Measurements from ENCODE around the gene ADIG.

ADIG gene

GRCh38 chr20:38581013-38581412, at the start of gene ADIG:
Gene ADIG (plus strand): TSS chr20:38581197. CDS start chr20:38581251, 54 bp downstream.
- no peak for DNase-seq

DNA sequence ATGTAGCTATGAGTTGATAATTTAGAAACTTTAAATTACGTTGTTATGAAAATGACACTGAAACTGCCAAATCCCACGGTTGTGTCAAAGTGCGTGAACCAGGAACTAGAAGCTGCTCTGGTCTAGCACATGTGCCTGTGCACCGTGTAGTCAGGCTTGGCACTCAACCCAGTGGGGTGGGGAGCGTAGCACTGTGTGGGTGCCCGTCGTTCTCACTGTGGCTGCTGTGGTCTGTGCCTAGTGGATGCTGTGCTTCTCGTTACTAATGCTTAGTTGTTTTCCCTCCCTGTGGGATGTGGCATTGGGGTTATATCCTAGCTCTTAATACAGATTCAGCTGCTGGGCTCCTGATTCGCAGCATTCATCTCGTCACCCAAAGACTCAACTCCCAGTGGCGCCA, 46.2 kb upstream of the ADIG start:
- DNase-seq, result peak; percentile 37 to 52

DNA sequence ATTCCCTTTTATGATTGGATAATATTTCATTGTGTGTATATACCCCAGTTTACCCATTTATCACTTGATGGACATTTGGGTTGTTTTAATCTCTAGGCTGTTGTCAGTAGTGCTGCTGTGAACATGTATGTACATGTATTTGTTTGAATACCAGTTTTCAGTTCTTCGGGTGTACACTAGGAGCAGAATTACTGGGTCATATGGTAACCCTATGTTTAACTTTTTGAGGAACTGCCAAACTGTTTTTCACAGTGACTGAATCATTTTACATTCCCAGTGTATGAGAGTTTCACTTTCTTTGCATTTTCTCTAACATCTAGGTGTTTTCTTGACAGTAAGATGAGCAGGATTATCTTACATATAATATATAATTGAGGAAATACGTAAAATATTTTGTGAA, 44.7 kb upstream of the ADIG start:
- no peak for DNase-seq

DNA sequence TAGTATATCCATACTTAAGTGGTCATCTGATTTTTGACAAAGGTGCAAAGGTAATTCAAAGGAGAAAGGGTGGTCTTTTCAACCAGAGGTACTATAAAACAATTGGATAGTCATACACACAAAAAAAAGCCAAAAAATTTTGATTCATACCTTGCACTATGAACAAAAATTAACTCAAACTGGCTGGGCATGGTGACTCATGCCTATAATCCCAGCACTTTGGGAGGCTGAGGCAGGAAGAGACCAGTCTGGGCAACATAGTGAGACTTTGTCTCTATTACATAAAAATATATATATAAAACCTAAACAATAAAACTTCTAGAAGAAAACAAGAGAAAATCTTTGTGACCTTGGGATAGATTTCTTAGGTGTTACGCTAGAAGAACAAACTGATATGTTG, 43.8 kb upstream of the ADIG start:
- DNase-seq, result no peak

- DNase-seq, result no peak
Measured at GRCh38 chr20:38538789-38539188, 42.2 kb upstream of the ADIG start.

- DNase-seq, result no peak
Measured at GRCh38 chr20:38543014-38543906, 37.7 kb upstream of the ADIG start.

DNA sequence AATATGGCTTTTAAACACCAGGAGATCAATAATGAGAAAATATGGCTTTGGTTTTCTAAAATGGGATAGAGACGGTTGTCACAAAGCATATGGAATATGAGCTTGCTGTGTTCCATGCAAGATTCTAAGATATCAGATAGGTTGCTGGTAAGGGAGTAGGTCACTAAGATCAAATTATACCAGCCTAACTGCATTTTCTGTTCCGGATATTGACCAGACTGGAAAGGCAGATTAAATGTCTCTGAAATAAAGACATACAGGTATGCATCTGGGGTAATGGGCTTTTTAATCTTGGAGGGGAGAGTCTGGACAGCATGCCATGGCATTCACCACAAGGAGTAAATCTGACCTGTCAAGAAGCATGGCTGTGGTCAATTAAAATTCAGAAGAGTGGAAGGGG, 35.2 kb upstream of the ADIG start:
- DNase-seq, result no peak

- no peak for DNase-seq
Measured at GRCh38 chr20:38547288-38548085, 33.5 kb upstream of the ADIG start.

DNA sequence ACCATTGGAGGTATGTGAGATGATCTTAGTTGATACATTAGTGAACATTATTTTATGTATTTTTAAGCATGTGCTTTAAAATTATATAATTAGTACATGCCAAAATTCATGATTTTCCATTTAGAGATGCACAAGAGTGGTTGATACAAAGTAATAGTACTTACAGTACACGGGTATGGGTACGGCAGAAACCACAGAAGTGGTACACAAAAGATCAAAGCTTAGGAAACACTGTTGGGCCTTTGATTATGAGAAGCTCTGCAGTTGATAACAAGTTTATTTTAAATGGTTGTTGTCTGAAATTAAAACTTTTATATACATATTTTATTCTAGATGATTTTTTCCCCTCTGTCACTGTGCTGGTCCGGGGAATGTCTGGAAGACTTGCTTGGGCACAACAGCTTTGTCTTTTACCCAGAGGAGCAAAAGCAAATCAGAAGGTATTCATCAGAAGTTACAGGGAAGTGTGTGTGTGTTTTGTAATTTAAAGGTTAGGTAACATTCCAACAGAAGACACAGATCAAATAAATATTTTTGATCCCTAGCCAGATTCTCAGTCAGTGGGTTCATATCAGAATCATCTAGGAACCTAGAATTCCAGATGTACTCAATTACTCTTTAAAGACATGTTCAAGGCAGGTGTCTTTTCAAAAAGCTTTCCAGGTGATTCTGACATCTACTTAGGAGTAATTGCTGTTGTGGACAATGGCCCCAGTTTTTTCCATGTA, 32.5 kb upstream of the ADIG start:
- DNase-seq, result no peak

GRCh38 chr20:38550274-38550673, 30.7 kb upstream of the ADIG start:
- no peak for DNase-seq

DNA sequence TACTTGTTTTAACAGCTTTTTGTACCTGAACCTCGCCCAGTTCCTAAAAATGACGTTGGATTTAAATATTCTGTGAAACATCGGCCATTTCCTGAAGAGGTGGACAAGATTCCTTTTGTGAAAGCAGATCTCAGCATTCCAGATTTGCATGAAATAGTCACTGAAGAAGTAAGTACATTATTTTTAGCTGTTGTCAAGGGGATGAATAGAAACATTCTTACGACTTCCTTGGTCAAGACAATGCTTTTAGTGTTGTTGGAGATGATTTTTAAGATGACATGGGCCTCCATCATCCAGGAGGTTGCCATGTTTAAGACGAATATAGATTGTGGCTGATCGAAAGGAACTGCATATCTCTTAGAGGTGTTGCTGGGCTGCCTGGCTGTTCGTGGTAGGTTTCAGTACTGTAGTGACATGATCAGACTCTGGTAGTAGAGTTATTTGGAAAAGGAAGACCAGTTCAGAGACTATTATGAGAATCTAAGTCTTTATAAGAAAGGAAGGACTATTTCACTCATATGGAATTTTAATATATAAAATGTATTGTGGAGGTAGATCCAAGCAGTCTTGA, 29.9 kb upstream of the ADIG start:
- no peak for DNase-seq

GRCh38 chr20:38554986-38555385, 26.0 kb upstream of the ADIG start:
- no peak for DNase-seq

GRCh38 chr20:38555395-38555794, 25.6 kb upstream of the ADIG start:
- no peak for DNase-seq

DNA sequence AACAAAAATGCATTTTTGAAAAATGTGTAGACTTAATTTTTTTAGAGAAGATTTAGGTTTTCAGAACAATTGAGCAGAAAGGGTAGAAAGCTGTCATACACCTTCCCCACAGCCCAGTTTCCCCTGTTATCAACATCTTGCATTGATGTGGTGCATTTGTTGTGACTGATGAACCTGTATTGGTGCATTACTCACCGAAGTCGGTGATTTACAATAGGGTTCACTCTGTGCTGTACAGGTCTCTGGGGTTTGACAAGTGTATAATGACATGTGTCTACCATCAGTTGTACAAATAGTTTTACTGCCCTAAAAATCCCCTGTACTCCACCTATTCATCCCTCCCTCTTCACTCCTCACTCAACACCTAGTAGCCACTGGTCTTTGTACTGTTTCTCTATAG, 23.8 kb upstream of the ADIG start:
- DNase-seq, result no peak

- DNase-seq, result no peak
Measured at GRCh38 chr20:38558596-38559360, 22.2 kb upstream of the ADIG start.

GRCh38 chr20:38559764-38560163, 21.2 kb upstream of the ADIG start:
- DNase-seq, result no peak

DNA sequence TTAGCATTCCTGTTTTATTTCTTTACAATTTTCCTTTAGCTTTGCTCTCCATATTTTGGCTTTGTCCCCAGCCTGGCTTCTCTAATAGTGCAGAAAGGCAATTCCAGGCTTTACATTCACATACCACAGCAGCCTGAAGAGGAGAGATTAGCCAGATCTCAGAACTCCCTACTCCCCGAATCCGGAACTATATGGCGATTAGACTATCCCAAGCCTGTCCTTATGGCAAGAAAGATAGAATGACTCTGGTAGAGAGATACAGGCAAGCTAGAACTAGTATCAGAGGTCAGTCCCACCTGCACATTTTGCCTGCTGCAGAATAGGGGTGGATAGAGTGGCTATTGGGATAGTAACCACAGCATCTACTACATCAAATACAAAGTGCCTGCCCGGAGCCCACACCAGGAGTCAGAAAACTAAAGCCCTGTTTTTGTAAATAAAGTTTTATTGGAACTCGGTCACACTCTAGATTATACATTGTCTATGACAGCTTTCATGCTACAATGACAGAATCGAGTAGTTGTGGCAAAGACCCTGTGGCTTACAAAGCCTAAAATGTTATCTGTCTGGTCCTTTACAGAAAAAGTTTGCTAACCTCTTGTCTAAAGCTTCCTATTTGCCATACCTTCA, 17.1 kb upstream of the ADIG start:
- no peak for DNase-seq

DNA sequence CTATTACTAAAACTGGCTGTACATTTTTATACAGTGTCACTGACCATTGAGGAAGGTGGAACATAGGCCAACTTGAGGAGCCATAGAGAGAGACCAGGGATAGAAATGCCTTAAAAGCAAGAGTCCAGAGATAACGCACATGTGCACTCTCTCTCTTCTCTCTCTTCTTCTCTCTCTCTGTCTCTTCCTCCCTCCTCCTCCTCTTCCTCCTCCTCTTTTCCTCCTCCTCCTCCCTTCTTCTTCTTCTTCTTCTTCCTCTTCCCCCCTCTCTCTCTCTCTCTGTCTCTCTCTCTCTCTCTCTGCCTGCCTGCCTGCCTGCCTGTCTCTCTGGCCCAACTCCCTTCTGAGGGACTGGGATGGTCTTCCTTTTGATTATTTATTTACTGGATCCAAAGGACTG, 16.3 kb upstream of the ADIG start:
- DNase-seq, result no peak

- no peak for DNase-seq
Measured at GRCh38 chr20:38566036-38566598, 14.9 kb upstream of the ADIG start.

GRCh38 chr20:38569747-38570525, 11.1 kb upstream of the ADIG start:
- no peak for DNase-seq

DNA sequence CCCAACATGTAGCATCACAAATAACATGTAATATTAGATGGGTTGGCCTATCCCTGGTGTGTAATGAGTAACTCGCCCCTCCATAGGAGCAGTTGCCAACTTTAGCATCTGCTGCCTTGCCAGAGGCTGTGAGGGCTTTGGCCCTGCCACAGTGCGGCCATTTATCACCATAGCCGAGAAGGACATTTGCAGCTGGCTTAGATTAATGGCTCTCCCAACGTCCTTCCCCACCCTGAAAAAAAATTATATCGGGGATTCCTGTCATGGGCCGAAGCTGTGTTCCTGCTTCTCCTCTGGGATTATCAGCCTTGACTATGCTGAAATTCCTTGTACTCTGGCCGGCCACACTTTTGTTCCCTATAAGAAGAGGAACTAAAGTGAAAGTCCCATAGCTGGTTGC, 7.6 kb upstream of the ADIG start:
- no peak for DNase-seq
